Heart left ventricle (tissue), 16 donors: ENCODE measurements around the gene TTC3. TPM values are rescaled to one million over a fixed set of nuclear protein-coding genes. Genes with fewer than 3 reads are reported as not detected.

Source experiments
- ATAC-seq, 4 donors: fragments of 200-7000 bp; cut with Tn5 transposase; one replicate each; pipeline ENCODE4 v1.9.1; 2020 to 2022; ENCODE audit warnings: moderate library complexity in 4 of 4, mild to moderate bottlenecking in 3 of 4, moderate number of reproducible peaks in 1 of 4
- DNase-seq, 5 donors: peaks; one replicate each; pipeline ENCODE4 v3.0.0-alpha.2; 2020
- H3K27ac ChIP-seq, 12 donors: fragments of 200-600 bp; sonication (generic) in 4 of 12; one replicate each; pipeline versions ENCODE4 v1.5.0 to v1.8.0; 2016 to 2022; ENCODE audit warnings: mild to moderate bottlenecking in 2 of 12
- H3K27me3 ChIP-seq, 9 donors: fragments of 200-600 bp; sonication (generic) in 2 of 9; one replicate each; pipeline versions ENCODE4 v1.5.1 to v1.8.0; 2016 to 2022; ENCODE audit warnings: mild to moderate bottlenecking in 3 of 9
- H3K36me3 ChIP-seq, 9 donors: fragments of 200-600 bp; sonication (generic) in 2 of 9; one replicate each; pipeline versions ENCODE4 v1.5.0 to v1.8.0; 2018 to 2022; ENCODE audit warnings: mild to moderate bottlenecking in 2 of 9
- H3K4me1 ChIP-seq, 12 donors: fragments of 200-600 bp; sonication (generic) in 4 of 12; one replicate each; pipeline versions ENCODE4 v1.5.0 to v1.8.0; 2016 to 2022; ENCODE audit warnings: mild to moderate bottlenecking in 3 of 12
- H3K4me3 ChIP-seq, 12 donors: fragments of 200-600 bp; sonication (generic) in 4 of 12; one replicate each; pipeline versions ENCODE4 v1.5.0 to v1.8.0; 2017 to 2022; ENCODE audit warnings: mild to moderate bottlenecking in 9 of 12, moderate library complexity in 4 of 12
- H3K9me3 ChIP-seq, 12 donors: fragments of 200-600 bp; sonication (generic) in 4 of 12; one replicate each; pipeline versions ENCODE4 v1.5.0 to v1.8.0; 2016 to 2022; ENCODE audit warnings: mild to moderate bottlenecking in 1 of 12
- POLR2A ChIP-seq, 2 donors: fragments of 450-650 bp; IDR thresholded peaks; one replicate each; pipeline ENCODE4 v1.6.1; 2017; ENCODE audit warnings: antibody characterized with exemption in 2 of 2, mild to moderate bottlenecking in 2 of 2, moderate library complexity in 2 of 2
- WGBS, 4 donors: extraction: QIAGEN DNeasy Blood & Tissue Kit in 2 of 4; methylation state at CpG; one replicate each; pipeline versions ENCODE4 v1.1.5 to v1.1.7; 2013 to 2018; 5-methylcytosine and 5-hydroxymethylcytosine counted together
- intact Hi-C, 10 donors: fragments of 100-400 bp; cut with DNase I; formaldehyde crosslinking; loops; one replicate each; pipeline versions ENCODE4 v1.11.1 to v1.14.2; 2022
- polyA plus RNA-seq, 2 donors: library from polyadenylated mRNA; stranded (reverse); fragments of 200-250 nt; gene quantifications; one replicate each; pipeline ENCODE4 v1.2.3, GENCODE V29; 2013
- total RNA-seq, 9 donors: library from RNA; depleted of rRNA in 2 of 9; stranded (reverse); fragments of >200 nt in 2 of 9; fragmentation: NEBNext Ultra II Directional in 3 of 9; extraction: Animal tissue kit (Norgen Biotek cat#: 25700) in 3 of 9; gene quantifications; one replicate each; pipeline versions ENCODE4 v1.1.0 to v1.2.4, GENCODE V29; 2016 to 2023
- TF ChIP-seq, protein P1 (sequence below), 12 donors: fragments of 200-600 bp; sonication (generic) in 4 of 12; IDR thresholded peaks; one replicate each; pipeline versions ENCODE4 v1.5.0 to v1.8.0; 2018 to 2022; ENCODE audit warnings: antibody characterized with exemption in 12 of 12, mild to moderate bottlenecking in 5 of 12
- donor health status: ischemic (EF 13 %, LVEDD 7.1; RV severe dilation, severe dysfunction).
- donor health status: healthy with polysubstance abuse.
- donor health status: DM: no; HTN: yes; CAD: no.
- donor health status: DM: no; HTN: no; CAD: no.
- donor health status: ischemic (EF 25% LVEDD 6.9; RV normal size, moderate dysfunction).
- donor health status: ischemic (EF 25% LVEDD 5.7; RV mildly dilated, moderate dysfunction).
- donor health status: healthy.
- donor health status: DM: yes; HTN: yes; CAD: no.
- donor health status: ischemic (EF 35%, LVEDD 5.7; RV mildly dilated, moderate dysfunction).
- donor health status: nonischemic (EF 11% LVEDD 7.7; RV severe dilation, severe dysfunction).
- donor health status: DM: yes; HTN: yes; CAD: no.
- donor health status: PGD.
- donor health status: ischemic (EF 29% LVEDD 5.4; RV normal size, mild dysfunction).
- donor health status: nonischemic (EF 23%, LVEDD 6.1; RV moderate dilation, normal function).

Gene TTC3
- total and polyA plus RNA-seq, 11 donors = 15.2 to 72.1 (median 44.5) TPM

DNA sequence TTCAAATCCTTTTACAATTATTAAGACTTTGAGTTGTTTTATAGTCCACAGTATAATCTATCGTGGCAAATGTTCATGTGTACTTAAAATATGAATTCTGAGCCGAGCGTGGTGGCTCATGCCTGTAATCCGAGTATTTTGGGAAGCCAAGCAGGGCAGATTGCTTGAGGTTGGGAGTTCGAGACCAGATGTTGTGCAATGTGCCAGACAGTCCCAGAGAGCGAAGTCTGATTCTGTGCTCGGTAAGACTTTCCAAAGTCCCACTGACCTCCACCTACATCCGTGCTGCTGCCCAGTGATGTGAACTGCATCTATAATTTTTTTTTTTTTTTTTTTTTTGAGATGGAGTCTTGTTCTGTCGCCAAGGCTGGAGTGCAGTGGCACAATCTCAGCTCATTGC is 141.9 kb downstream of the TTC3 start:
- intact Hi-C loops = loop anchor here in 3 of 10 donors (5.0 kb wide), 3 partner anchors 42 to 367 kb away; no protein-coding TSS in a partner anchor
- no peak overlapping the region for H3K4me3 ChIP-seq
- no peak for TF ChIP-seq POLR2A (IDR thresholded peaks at IDR 0.05)
- TF ChIP-seq, protein P1, sequence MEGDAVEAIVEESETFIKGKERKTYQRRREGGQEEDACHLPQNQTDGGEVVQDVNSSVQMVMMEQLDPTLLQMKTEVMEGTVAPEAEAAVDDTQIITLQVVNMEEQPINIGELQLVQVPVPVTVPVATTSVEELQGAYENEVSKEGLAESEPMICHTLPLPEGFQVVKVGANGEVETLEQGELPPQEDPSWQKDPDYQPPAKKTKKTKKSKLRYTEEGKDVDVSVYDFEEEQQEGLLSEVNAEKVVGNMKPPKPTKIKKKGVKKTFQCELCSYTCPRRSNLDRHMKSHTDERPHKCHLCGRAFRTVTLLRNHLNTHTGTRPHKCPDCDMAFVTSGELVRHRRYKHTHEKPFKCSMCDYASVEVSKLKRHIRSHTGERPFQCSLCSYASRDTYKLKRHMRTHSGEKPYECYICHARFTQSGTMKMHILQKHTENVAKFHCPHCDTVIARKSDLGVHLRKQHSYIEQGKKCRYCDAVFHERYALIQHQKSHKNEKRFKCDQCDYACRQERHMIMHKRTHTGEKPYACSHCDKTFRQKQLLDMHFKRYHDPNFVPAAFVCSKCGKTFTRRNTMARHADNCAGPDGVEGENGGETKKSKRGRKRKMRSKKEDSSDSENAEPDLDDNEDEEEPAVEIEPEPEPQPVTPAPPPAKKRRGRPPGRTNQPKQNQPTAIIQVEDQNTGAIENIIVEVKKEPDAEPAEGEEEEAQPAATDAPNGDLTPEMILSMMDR (IDR thresholded peaks at IDR 0.05) = no peak
- no peak for DNase-seq
- ATAC-seq = no peak
- no peak overlapping the region for H3K27ac ChIP-seq
- no peaks in the 10 kb centered on the region for H3K9me3 ChIP-seq
- WGBS, 4 donors = 92 to 96% (median 94%) methylated on average over 9 of the region's 9 CpGs
- H3K36me3 ChIP-seq = no peaks in the 10 kb centered on the region
- peaks cover 0 to 6% (median 3%) of the 10 kb centered on the region in 12 donors for H3K4me1 ChIP-seq
- no peaks in the 10 kb centered on the region for H3K27me3 ChIP-seq

DNA sequence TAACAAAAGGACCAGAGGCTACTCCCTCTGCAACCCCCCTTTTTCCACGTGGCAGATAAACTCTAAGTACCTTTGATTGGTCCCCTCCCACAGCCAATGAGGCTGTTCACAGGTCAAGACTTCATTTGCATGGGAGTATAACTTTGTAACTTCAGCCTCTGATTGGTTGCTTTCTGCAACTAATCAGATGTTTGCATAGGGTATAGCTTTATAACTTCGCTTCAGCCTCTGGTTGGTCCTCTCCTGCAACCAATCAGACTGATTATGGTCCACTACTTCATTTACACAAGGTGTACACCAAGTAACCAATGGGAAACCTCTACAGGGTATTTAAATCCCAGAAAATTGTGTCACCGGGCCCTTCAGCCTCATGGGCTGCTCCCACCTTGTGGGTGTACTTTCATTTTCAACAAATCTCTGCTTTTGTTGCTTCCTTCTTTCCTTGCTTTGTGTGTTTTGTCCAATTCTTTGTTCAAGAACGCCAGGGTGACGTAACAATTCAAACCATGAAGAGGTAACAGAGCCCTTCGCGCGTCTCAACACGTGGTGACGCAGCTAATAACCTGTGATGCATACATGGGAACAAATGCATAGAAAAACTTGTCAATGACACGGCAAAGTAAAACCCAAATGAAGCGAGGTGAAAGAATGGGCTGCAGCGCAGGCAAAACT is 146.8 kb downstream of the TTC3 start:
- intact Hi-C loops = loop anchor here in 8 of 10 donors (2.0 to 10.0 kb wide), 8 partner anchors 37 to 365 kb away; partner anchors contain the start of genes DYRK1A (in 4 of the 8) and VPS26C (in 3 of the 8)
- Histone ChIP-seq H3K36me3 (peaks cover 0 to 22% (median 15%) of the 10 kb centered on the region in 9 donors), H3K27ac (peak overlapping the region in 11 of 12 donors; percentile 73 to 94 (median 88)), H3K4me3 (peak overlapping the region; percentile 38 to 84 (median 70)), H3K4me1 (peaks cover 0 to 18% (median 10%) of the 10 kb centered on the region in 12 donors), H3K27me3 (no peaks in the 10 kb centered on the region), H3K9me3 (no peaks in the 10 kb centered on the region)
- DNase-seq (no peak), ATAC-seq (no peak)
- 43 to 66% (median 55%) methylated on average over 13 of the region's 13 CpGs for WGBS, 4 donors
- TF ChIP-seq, protein P1 (IDR thresholded peaks at IDR 0.05) = no peak
- TF ChIP-seq POLR2A (IDR thresholded peaks at IDR 0.05) = no peak

DNA sequence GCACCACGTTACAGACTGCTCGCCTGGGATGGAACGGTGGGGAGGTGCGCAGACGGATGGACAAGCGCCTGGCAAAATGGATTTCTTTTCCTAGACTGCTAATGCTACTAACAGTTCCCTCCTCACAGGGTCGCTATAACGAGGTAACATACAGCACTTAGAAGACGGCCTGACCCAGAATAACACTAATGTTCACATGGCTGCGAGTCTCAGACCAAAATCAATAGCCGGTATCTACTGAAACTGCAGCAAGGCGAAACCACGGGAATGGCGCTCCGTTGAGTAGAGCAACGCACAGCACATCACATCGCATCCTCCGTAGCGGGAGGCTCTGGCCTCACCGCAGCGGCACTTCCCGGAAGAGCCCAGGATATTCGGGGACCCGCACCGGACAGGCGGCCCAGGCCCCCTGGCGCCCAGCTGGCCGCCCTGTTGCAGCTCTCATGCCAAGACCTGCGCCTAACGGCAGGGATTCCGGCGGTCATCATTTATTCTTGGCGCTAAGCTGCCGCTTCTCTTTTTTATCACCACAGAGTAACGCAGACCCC is 147.5 kb downstream of the TTC3 start:
- DNase-seq (no peak), ATAC-seq (peak; percentile 52 to 72 (median 60))
- Histone ChIP-seq H3K9me3 (no peaks in the 10 kb centered on the region), H3K27me3 (no peaks in the 10 kb centered on the region), H3K4me1 (peaks cover 0 to 18% (median 10%) of the 10 kb centered on the region in 12 donors), H3K27ac (peak overlapping the region; percentile 71 to 94 (median 86)), H3K36me3 (peaks cover 0 to 28% (median 21%) of the 10 kb centered on the region in 9 donors), H3K4me3 (peak overlapping the region; percentile 38 to 84 (median 70))
- intact Hi-C loops = loop anchor here in 7 of 10 donors (2.0 to 10.0 kb wide), 7 partner anchors 37 to 364 kb away; partner anchors contain the start of genes DYRK1A (in 4 of the 7) and VPS26C (in 3 of the 7)
- WGBS, 4 donors = 2 to 5% (median 3%) methylated on average over 33 to 35 of the region's 35 CpGs
- TF ChIP-seq, protein P1 (IDR thresholded peaks at IDR 0.05) = peak in 4 of 12 donors; percentile 6 to 34 (median 28)
- TF ChIP-seq POLR2A (IDR thresholded peaks at IDR 0.05) = no peak
